Smooth muscle cell (in vitro differentiated cells): ENCODE data around the gene PARK7. TPM values are rescaled to one million over a fixed set of nuclear protein-coding genes. Genes with fewer than 3 reads are reported as not detected.

Source experiments
- DNase-seq: peaks from one replicate; lab custom pipeline; 2025; ENCODE audit not compliant: unreplicated experiment; lab: John Stamatoyannopoulos, UW
- H2AFZ ChIP-seq: fragments of 200-600 bp; sonication (generic); 2 replicates; pipeline ENCODE4 v1.6.0; 2016; ENCODE audit warnings: antibody characterized with exemption, low read depth, mild to moderate bottlenecking
- H3F3A ChIP-seq: fragments of 200-600 bp; sonication (generic); 2 replicates; pipeline ENCODE4 v1.6.0; 2017; ENCODE audit warnings: antibody characterized with exemption, low read depth
- H3K27ac ChIP-seq: fragments of 200-600 bp; sonication (generic); 2 replicates; pipeline ENCODE4 v1.5.1; 2016; ENCODE audit warnings: low read depth, mild to moderate bottlenecking
- H3K27me3 ChIP-seq: fragments of 200-600 bp; sonication (generic); 2 replicates; pipeline ENCODE4 v1.6.1; 2016; ENCODE audit warnings: low read depth, mild to moderate bottlenecking
- H3K36me3 ChIP-seq: fragments of 200-600 bp; sonication (generic); 2 replicates; pipeline ENCODE4 v1.5.1; 2016; ENCODE audit warnings: low read depth
- H3K4me1 ChIP-seq: fragments of 200-600 bp; sonication (generic); 2 replicates; pipeline ENCODE4 v1.5.1; 2016; ENCODE audit warnings: low read depth
- H3K4me2 ChIP-seq: fragments of 200-600 bp; sonication (generic); 2 replicates; pipeline ENCODE4 v1.6.0; 2016; ENCODE audit warnings: mild to moderate bottlenecking
- H3K4me3 ChIP-seq: fragments of 200-600 bp; sonication (generic); 2 replicates; pipeline ENCODE4 v1.5.1; 2016; ENCODE audit warnings: mild to moderate bottlenecking
- H3K79me2 ChIP-seq: fragments of 200-600 bp; sonication (generic); 2 replicates; pipeline ENCODE4 v1.6.0; 2016; ENCODE audit warnings: low read depth, mild to moderate bottlenecking
- H3K9ac ChIP-seq: fragments of 200-600 bp; sonication (generic); 2 replicates; pipeline ENCODE4 v1.6.0; 2016; ENCODE audit warnings: low read depth
- H3K9me3 ChIP-seq: fragments of 200-600 bp; sonication (generic); replicated peaks from 2 replicates; pipeline ENCODE4 v1.5.1; 2016; ENCODE audit warnings: low read depth
- H4K20me1 ChIP-seq: fragments of 200-600 bp; sonication (generic); 2 replicates; pipeline ENCODE4 v1.6.0; 2016; ENCODE audit warnings: low read depth
- WGBS: methylation state at CpG from one replicate; pipeline ENCODE4 v1.1.7; 2016; ENCODE audit warnings: low lambda C conversion rate; 5-methylcytosine and 5-hydroxymethylcytosine counted together
- polyA plus RNA-seq: library from polyadenylated mRNA; unstranded; fragments of >200 nt; fragmentation: Nextera tagmentation; extraction: Ambion mirVana; gene quantifications from 2 replicates; pipeline ENCODE4 v1.2.1, GENCODE V29; 2016
- total RNA-seq: library from RNA; depleted of rRNA; stranded (reverse); fragments of >200 nt; gene quantifications from 2 replicates; pipeline ENCODE4 v1.2.3, GENCODE V29; 2014
- TF ChIP-seq, protein P1 (sequence below): fragments of 200-600 bp; sonication (generic); IDR thresholded peaks from 2 replicates; pipeline ENCODE4 v1.5.1; 2017; ENCODE audit warnings: borderline replicate concordance, mild to moderate bottlenecking, antibody characterized with exemption; ENCODE audit not compliant: insufficient read depth, poor library complexity, severe bottlenecking

Gene PARK7
- total and polyA plus RNA-seq, 2 experiments from 2014 or later, result 179 to 461 TPM

DNA sequence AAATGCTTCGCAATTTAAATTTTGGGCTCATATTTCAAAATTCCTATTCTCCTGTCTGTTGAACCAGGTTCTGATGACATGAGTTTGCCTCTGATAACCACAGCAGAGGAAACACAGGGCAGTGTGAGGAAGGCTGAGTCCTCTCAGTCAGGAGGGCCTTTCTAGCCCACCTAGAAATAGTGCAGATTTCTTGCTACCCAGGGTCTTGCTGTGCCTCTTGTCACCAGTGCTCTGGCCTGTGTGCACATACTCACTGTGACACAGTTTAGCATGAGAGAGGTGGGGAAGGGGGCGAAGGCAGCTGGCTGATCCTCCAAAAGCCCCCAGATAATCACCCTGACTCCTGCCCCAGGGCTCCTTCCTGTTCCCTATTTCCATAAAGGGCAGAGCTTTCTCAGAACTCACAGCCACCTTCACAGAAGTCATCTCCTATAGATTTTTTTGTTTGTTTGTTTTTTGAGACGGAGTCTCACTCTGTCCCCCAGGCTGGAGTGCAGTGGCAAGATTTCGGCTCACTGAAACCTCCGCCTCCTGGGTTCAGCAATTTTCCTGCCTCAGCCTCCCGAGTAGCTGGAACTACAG is 40.9 kb downstream of the PARK7 start:
- TF ChIP-seq, protein P1, sequence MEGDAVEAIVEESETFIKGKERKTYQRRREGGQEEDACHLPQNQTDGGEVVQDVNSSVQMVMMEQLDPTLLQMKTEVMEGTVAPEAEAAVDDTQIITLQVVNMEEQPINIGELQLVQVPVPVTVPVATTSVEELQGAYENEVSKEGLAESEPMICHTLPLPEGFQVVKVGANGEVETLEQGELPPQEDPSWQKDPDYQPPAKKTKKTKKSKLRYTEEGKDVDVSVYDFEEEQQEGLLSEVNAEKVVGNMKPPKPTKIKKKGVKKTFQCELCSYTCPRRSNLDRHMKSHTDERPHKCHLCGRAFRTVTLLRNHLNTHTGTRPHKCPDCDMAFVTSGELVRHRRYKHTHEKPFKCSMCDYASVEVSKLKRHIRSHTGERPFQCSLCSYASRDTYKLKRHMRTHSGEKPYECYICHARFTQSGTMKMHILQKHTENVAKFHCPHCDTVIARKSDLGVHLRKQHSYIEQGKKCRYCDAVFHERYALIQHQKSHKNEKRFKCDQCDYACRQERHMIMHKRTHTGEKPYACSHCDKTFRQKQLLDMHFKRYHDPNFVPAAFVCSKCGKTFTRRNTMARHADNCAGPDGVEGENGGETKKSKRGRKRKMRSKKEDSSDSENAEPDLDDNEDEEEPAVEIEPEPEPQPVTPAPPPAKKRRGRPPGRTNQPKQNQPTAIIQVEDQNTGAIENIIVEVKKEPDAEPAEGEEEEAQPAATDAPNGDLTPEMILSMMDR, result no peak
- Histone ChIP-seq H3K27ac (peak overlapping the region; percentile 92), H3K27me3 (no peaks in the 10 kb centered on the region), H2AFZ (no peak overlapping the region), H3K4me2 (no peak overlapping the region), H3K4me1 (no peaks in the 10 kb centered on the region), H3K9ac (no peak overlapping the region), H3F3A (peaks cover 24% of the 10 kb centered on the region), H3K9me3 (no peaks in the 10 kb centered on the region), H4K20me1 (peaks cover 22% of the 10 kb centered on the region), H3K4me3 (no peak overlapping the region), H3K79me2 (no peaks in the 10 kb centered on the region), H3K36me3 (no peaks in the 10 kb centered on the region)
- 91% methylated on average over 6 of the region's 6 CpGs for WGBS
- no peak for DNase-seq

DNA sequence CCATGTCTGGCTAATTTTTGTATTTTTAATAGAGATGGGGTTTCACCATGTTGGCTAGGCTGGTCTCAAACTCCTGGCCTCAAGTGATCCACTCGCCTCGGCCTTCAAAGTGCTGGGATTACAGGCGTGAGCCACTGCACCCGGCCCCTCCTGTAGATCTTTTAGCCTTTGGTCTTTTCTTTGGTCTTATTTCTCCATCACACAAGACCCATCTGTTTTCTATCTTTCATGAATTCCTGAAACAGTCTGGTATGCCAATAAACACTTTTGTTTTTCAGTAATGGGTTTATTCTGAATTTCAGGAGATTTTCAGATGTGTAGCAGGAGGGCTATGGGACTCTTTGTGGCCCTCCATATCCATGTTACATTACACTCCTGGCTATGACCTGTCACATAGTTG is 41.4 kb downstream of the PARK7 start:
- no peaks in the 10 kb centered on the region for H3K9me3 ChIP-seq
- TF ChIP-seq, protein P1, result no peak
- H3F3A ChIP-seq, result peaks cover 29% of the 10 kb centered on the region
- no peak overlapping the region for H3K4me2 ChIP-seq
- no peak for DNase-seq
- no peak overlapping the region for H3K9ac ChIP-seq
- no peak overlapping the region for H2AFZ ChIP-seq
- no peaks in the 10 kb centered on the region for H3K36me3 ChIP-seq
- no peaks in the 10 kb centered on the region for H3K79me2 ChIP-seq
- peaks cover 26% of the 10 kb centered on the region for H4K20me1 ChIP-seq
- H3K4me1 ChIP-seq, result no peaks in the 10 kb centered on the region
- no peak overlapping the region for H3K4me3 ChIP-seq
- H3K27ac ChIP-seq, result peak overlapping the region; percentile 92
- no peaks in the 10 kb centered on the region for H3K27me3 ChIP-seq
- 50% methylated on average over 4 of the region's 4 CpGs for WGBS

DNA sequence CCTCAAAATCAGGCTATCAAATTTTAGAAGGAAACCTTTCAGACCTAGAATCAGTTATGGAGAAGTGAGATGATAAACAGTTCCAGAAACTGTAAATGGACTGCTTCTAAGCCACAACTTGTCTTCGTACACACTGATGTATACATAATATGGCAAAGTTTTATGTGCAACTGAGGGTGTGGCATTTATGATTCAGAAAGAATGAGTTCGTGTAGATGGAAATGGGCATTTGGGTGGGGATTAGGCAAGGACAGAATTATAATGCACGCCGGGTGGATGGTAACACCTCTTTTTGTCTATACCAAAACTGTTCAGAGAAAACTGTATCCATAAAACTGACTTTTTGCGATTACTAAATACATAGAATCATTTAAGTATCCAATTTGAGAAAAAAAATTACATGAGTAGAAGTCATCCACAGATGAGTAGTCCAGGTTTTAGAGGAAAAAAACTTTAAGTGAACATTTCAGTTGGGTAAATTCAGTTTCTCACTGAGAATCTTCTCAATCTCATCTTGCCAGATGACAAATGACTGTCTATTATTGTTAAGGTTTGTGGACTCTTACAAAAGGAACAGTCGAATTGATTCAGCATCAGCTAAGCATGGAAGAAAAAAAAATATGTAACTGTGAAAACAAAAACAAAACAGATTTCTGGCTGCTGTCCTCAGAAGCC is 42.1 kb downstream of the PARK7 start:
- Histone ChIP-seq H4K20me1 (peaks cover 30% of the 10 kb centered on the region), H3K36me3 (no peaks in the 10 kb centered on the region), H3K27ac (peak overlapping the region; percentile 92), H3K4me1 (no peaks in the 10 kb centered on the region), H2AFZ (no peak overlapping the region), H3K9me3 (no peaks in the 10 kb centered on the region), H3K4me3 (no peak overlapping the region), H3F3A (peaks cover 35% of the 10 kb centered on the region), H3K4me2 (peak overlapping the region; percentile 66), H3K27me3 (no peaks in the 10 kb centered on the region), H3K9ac (peak overlapping the region; percentile 56), H3K79me2 (no peaks in the 10 kb centered on the region)
- TF ChIP-seq, protein P1, result no peak
- no peak for DNase-seq
- WGBS, result 79% methylated on average over 6 of the region's 6 CpGs
